ENCODE data around the gene PADI2.

- TF ChIP-seq CTCF (IDR thresholded peaks at IDR 0.05) (no peak), POLR2A (IDR thresholded peaks at IDR 0.05) (no peak)
Observed at GRCh38 chr1:17045150-17045549, 74.1 kb downstream of the PADI2 start.

All from body of pancreas (tissue), 4 donors.